ENCODE results near the gene ARHGAP18. TPM values are rescaled to one million over a fixed set of nuclear protein-coding genes. Genes with fewer than 3 reads are reported as not detected.

Gene ARHGAP18
- total and polyA plus RNA-seq, 2 of the 13 experiments (the other 11 are each of a cell fraction or from before 2014, with no cell fraction given): 58.2 to 115 TPM

DNA sequence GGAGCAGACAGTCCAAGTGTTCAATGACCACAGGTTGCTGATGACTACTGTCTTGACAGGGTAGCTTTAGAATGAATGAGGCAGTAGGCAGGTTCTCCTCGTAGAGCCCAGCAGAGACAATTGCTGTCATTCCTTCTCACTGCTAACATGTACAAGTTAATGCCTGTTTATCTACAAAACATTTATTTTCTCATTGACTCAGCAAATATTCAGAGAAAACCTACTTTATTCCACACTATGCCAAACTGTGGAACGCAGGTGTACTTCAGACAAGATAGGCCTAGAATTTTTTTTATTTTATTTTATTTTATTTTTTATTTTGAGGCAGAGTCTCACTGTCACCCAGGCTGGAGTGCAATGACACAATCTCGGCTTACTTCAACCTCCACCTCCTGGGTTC, 50.8 kb downstream of the ARHGAP18 start:
- no peak overlapping the region for H3K9ac ChIP-seq (ENCODE audit: insufficient read depth, low read depth, low read length)
- POLR2A ChIA-PET: no interaction called here
- FAIRE-seq (no peak), DNase-seq (ENCODE audit: low spot score) (no peak), ATAC-seq (no peak)
- TF ChIP-seq, protein P1, sequence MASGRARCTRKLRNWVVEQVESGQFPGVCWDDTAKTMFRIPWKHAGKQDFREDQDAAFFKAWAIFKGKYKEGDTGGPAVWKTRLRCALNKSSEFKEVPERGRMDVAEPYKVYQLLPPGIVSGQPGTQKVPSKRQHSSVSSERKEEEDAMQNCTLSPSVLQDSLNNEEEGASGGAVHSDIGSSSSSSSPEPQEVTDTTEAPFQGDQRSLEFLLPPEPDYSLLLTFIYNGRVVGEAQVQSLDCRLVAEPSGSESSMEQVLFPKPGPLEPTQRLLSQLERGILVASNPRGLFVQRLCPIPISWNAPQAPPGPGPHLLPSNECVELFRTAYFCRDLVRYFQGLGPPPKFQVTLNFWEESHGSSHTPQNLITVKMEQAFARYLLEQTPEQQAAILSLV (CRISPR knock-in tag; IDR thresholded peaks at IDR 0.05; ENCODE audit: borderline replicate concordance): no peak
- TF ChIP-seq MAFF (IDR thresholded peaks at IDR 0.05; ENCODE audit: low read depth, low read length) (peak; percentile 37; the same call in 1 of the 2 replicates), MAFK (conservative IDR thresholded peaks at IDR 0.05 in 1 of 2, IDR thresholded peaks at IDR 0.05 in 1 of 2; ENCODE audit: low read length in 2 of 2) (peak; percentile 47 to 73)
- in situ Hi-C loops (cut with HindIII; ENCODE audit: extremely low pct_ligation_motif_present, low pct_unique_long_range_greater_than_20kb) (no loop called here), intact Hi-C loops (cut with micrococcal nuclease; ENCODE audit: unreplicated experiment) (no loop called here)
- no peak overlapping the region for H3K27ac ChIP-seq (ENCODE audit: extremely low read length, insufficient read depth, low read length)
- peaks cover 84% of the 10 kb centered on the region for H3K4me1 ChIP-seq (ENCODE audit: insufficient read depth, low read length)
- no peaks in the 10 kb centered on the region for H3K27me3 ChIP-seq (ENCODE audit: control insufficient read depth in 1 of 2, insufficient read depth in 2 of 2, low read length in 2 of 2)
- peaks cover 96% of the 10 kb centered on the region for H3K79me2 ChIP-seq (ENCODE audit: insufficient read depth, low read length)
- CTCF ChIA-PET (ENCODE audit: low intra/inter-chr PET ratio, low total read pairs): no interaction called here
- no peak overlapping the region for H2AFZ ChIP-seq (ENCODE audit: low read length)
- H3K9me3 ChIP-seq (ENCODE audit: low read length): no peaks in the 10 kb centered on the region
- peaks cover 6 to 20% of the 10 kb centered on the region in 2 experiments; a peak in 4 of 5 replicates for H3K36me3 ChIP-seq (replicated peaks in 1 of 2; ENCODE audit: control insufficient read depth in 1 of 2, insufficient read depth in 2 of 2, low read length in 2 of 2)
- no TSS peak for BruUV-seq (replicated peaks)
- H3K4me2 ChIP-seq (ENCODE audit: low read depth, low read length): no peak overlapping the region
- H3K4me3 ChIP-seq (replicated peaks in 1 of 3; ENCODE audit: insufficient read depth in 1 of 3, low read depth in 2 of 3, low read length in 3 of 3): no peak overlapping the region
- peaks cover 16% of the 10 kb centered on the region for H4K20me1 ChIP-seq (ENCODE audit: insufficient read depth, low read length)
- WGBS (ENCODE audit: low lambda C conversion rate): 95% methylated on average over 3 of the region's 3 CpGs

DNA sequence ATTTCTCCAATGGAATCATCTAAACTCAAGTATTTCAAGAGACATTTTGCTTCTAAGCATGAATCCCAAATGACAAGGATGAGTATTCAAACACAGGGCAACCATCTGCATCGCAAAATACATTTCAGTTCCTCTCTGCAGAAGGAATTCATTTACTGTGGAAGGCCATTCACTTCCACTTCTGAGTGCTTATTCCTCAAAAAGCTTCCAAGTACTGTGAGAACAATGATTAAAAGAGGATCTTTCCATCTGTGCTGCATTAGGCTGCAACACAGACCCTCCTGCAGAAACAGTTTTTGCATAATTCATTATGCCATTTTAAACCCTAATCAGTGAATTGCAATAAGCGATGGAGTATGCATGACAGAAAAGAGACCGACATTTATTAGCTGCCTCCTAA, 52.5 kb downstream of the ARHGAP18 start:
- no TSS peak for BruUV-seq (replicated peaks)
- POLR2A ChIA-PET: interaction anchor here (1.1 kb wide), 1 partner anchor 53 kb away, joined by 3 read pairs; the partner anchor contains the start of gene ARHGAP18
- H3K4me1 ChIP-seq (ENCODE audit: insufficient read depth, low read length): peaks cover 84% of the 10 kb centered on the region
- no peak overlapping the region for H2AFZ ChIP-seq (ENCODE audit: low read length)
- in situ Hi-C loops (cut with HindIII; ENCODE audit: extremely low pct_ligation_motif_present, low pct_unique_long_range_greater_than_20kb): no loop called here
- CTCF ChIA-PET (ENCODE audit: low intra/inter-chr PET ratio, low total read pairs): no interaction called here
- WGBS (ENCODE audit: low lambda C conversion rate): 98% methylated on average over 3 of the region's 3 CpGs
- peaks cover 6 to 17% of the 10 kb centered on the region in 2 experiments; a peak in 4 of 5 replicates for H3K36me3 ChIP-seq (replicated peaks in 1 of 2; ENCODE audit: control insufficient read depth in 1 of 2, insufficient read depth in 2 of 2, low read length in 2 of 2)
- peaks cover 7% of the 10 kb centered on the region for H4K20me1 ChIP-seq (ENCODE audit: insufficient read depth, low read length)
- H3K4me2 ChIP-seq (ENCODE audit: low read depth, low read length): no peak overlapping the region
- H3K27ac ChIP-seq (ENCODE audit: extremely low read length, insufficient read depth, low read length): no peak overlapping the region
- intact Hi-C loops (cut with micrococcal nuclease; ENCODE audit: unreplicated experiment): no loop called here
- ATAC-seq (no peak), DNase-seq (ENCODE audit: low spot score) (no peak), FAIRE-seq (no peak)
- no peak overlapping the region for H3K4me3 ChIP-seq (replicated peaks in 1 of 3; ENCODE audit: insufficient read depth in 1 of 3, low read depth in 2 of 3, low read length in 3 of 3)
- H3K9me3 ChIP-seq (ENCODE audit: low read length): no peaks in the 10 kb centered on the region
- H3K9ac ChIP-seq (ENCODE audit: insufficient read depth, low read depth, low read length): no peak overlapping the region
- H3K79me2 ChIP-seq (ENCODE audit: insufficient read depth, low read length): peaks cover 96% of the 10 kb centered on the region
- no peaks in the 10 kb centered on the region for H3K27me3 ChIP-seq (ENCODE audit: control insufficient read depth in 1 of 2, insufficient read depth in 2 of 2, low read length in 2 of 2)
- TF ChIP-seq, protein P2, sequence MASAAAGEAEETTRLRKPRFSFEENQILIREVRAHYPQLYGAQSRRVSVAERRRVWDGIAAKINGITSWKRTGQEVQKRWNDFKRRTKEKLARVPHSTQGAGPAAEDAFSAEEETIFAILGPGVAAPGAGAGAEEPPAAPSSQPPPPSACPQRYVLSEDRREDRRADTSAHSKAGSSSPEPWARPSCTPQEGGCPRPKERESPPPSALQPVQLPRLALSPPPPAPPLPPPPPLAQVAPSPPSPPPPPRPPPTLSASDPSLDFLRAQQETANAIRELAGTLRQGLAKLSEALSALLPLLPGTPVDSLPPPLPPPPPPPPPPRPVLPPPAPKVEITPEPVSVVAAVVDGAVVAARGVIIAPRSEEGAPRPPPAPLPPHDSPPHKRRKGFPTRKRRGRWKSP (CRISPR knock-in tag; IDR thresholded peaks at IDR 0.05): no peak
- TF ChIP-seq, protein P3, sequence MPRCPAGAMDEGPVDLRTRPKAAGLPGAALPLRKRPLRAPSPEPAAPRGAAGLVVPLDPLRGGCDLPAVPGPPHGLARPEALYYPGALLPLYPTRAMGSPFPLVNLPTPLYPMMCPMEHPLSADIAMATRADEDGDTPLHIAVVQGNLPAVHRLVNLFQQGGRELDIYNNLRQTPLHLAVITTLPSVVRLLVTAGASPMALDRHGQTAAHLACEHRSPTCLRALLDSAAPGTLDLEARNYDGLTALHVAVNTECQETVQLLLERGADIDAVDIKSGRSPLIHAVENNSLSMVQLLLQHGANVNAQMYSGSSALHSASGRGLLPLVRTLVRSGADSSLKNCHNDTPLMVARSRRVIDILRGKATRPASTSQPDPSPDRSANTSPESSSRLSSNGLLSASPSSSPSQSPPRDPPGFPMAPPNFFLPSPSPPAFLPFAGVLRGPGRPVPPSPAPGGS (CRISPR knock-in tag; IDR thresholded peaks at IDR 0.05): no peak
- TF ChIP-seq ZNF292 (CRISPR knock-in tag; IDR thresholded peaks at IDR 0.05; ENCODE audit: borderline replicate concordance, low read depth) (no peak), ZNF207 (IDR thresholded peaks at IDR 0.05; ENCODE audit: borderline replicate concordance) (no peak), ZC3H4 (CRISPR knock-in tag; IDR thresholded peaks at IDR 0.05; ENCODE audit: borderline replicate concordance) (no peak), NFE2L2 (IDR thresholded peaks at IDR 0.05; ENCODE audit: low read length) (no peak), NFE2L1 (CRISPR knock-in tag; IDR thresholded peaks at IDR 0.05; ENCODE audit: borderline replicate concordance) (no peak), MED1 (CRISPR knock-in tag; IDR thresholded peaks at IDR 0.05) (no peak), PAWR (CRISPR knock-in tag; IDR thresholded peaks at IDR 0.05; ENCODE audit: borderline replicate concordance) (no peak)
- TF ChIP-seq, protein P4, sequence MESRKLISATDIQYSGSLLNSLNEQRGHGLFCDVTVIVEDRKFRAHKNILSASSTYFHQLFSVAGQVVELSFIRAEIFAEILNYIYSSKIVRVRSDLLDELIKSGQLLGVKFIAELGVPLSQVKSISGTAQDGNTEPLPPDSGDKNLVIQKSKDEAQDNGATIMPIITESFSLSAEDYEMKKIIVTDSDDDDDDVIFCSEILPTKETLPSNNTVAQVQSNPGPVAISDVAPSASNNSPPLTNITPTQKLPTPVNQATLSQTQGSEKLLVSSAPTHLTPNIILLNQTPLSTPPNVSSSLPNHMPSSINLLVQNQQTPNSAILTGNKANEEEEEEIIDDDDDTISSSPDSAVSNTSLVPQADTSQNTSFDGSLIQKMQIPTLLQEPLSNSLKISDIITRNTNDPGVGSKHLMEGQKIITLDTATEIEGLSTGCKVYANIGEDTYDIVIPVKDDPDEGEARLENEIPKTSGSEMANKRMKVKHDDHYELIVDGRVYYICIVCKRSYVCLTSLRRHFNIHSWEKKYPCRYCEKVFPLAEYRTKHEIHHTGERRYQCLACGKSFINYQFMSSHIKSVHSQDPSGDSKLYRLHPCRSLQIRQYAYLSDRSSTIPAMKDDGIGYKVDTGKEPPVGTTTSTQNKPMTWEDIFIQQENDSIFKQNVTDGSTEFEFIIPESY (CRISPR knock-in tag; IDR thresholded peaks at IDR 0.05): no peak
